ENCODE data around the gene AGAP3.

- TF ChIP-seq CTCF (IDR thresholded peaks at IDR 0.05) = no peak
- no peak for TF ChIP-seq POLR2A (IDR thresholded peaks at IDR 0.05)
- TF ChIP-seq EP300 (IDR thresholded peaks at IDR 0.05; ENCODE audit: low read depth) = no peak
- no peak for TF ChIP-seq POLR2AphosphoS5 (IDR thresholded peaks at IDR 0.05)
Measured at GRCh38 chr7:151135525-151135845, 49.2 kb downstream of the AGAP3 start.
